ENCODE results near the gene PLXND1. TPM values are rescaled to one million over a fixed set of nuclear protein-coding genes. Genes with fewer than 3 reads are reported as not detected.
A peak's percentile ranks its signal among the peaks of the same experiment; 100 is the strongest.

The PLXND1 gene
- total RNA-seq, 2 donors from 2014 or later = 207 to 246 TPM

DNA sequence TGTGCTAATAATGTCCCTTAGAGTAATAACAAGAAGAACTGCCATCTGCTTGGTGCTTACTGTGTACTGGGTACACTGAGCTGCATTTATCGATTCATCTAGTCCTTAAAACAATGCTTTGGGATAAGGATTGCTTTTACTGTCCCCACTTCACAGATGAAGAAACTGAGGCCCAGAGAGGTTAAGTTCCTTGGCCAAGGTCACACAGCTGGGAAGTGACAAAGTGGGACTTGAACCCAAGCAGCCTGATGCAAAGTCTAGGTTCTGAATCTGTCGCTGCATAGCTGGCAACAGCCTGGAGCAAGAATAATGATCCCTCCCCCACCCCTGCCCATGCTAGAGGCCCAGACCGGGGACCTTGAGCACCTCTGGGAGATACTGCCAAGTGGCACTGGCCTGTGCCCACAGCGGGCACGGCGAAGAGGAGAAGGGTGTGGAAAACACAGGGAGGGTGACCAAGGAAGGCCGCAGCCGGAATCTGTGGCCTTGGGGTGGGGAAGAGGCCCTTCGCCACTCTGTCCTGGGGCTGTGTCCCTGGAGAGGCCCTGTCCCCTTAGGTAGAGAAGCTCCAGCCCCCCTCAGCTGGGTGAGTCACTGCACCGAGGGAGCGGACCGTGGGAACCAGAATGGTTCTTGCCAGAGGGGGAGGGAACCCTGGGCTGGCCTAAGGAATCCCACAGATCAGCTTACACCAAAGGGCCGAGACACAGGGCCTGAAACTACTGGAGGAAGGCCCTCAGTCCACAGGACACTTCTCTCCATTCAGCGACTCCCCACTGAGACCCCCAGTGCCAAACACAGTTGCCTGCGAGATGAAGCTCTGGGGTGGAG lies 3.5 kb downstream of the PLXND1 start:
- TF ChIP-seq, protein P1, sequence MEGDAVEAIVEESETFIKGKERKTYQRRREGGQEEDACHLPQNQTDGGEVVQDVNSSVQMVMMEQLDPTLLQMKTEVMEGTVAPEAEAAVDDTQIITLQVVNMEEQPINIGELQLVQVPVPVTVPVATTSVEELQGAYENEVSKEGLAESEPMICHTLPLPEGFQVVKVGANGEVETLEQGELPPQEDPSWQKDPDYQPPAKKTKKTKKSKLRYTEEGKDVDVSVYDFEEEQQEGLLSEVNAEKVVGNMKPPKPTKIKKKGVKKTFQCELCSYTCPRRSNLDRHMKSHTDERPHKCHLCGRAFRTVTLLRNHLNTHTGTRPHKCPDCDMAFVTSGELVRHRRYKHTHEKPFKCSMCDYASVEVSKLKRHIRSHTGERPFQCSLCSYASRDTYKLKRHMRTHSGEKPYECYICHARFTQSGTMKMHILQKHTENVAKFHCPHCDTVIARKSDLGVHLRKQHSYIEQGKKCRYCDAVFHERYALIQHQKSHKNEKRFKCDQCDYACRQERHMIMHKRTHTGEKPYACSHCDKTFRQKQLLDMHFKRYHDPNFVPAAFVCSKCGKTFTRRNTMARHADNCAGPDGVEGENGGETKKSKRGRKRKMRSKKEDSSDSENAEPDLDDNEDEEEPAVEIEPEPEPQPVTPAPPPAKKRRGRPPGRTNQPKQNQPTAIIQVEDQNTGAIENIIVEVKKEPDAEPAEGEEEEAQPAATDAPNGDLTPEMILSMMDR (IDR thresholded peaks at IDR 0.05) = no peak
- H3K27ac ChIP-seq = peak overlapping the region; percentile 70 to 76
- ATAC-seq (ENCODE audit: insufficient number of reproducible peaks, low FRiP score, low read depth) (peak; percentile 31), DNase-seq (ENCODE audit: low spot score) (peak; percentile 58)
- no peaks in the 10 kb centered on the region for H3K9me3 ChIP-seq
- peak overlapping the region; percentile 86 for H3K4me3 ChIP-seq
- H3K36me3 ChIP-seq = no peaks in the 10 kb centered on the region
- peaks cover 36 to 77% of the 10 kb centered on the region in 2 donors for H3K4me1 ChIP-seq (ENCODE audit: control insufficient read depth in 1 of 2, low read depth in 2 of 2)
- H3K27me3 ChIP-seq (replicated peaks; ENCODE audit: insufficient read depth) = no peaks in the 10 kb centered on the region

- Histone ChIP-seq H3K27me3 (replicated peaks; ENCODE audit: insufficient read depth) (no peaks in the 10 kb centered on the region), H3K4me3 (peak overlapping the region; percentile 86), H3K4me1 (ENCODE audit: control insufficient read depth in 1 of 2, low read depth in 2 of 2) (peaks cover 36 to 77% of the 10 kb centered on the region in 2 donors), H3K9me3 (no peaks in the 10 kb centered on the region), H3K27ac (peak overlapping the region; percentile 2 to 76), H3K36me3 (no peaks in the 10 kb centered on the region)
- TF ChIP-seq, protein P1 (IDR thresholded peaks at IDR 0.05) = no peak
- ATAC-seq (ENCODE audit: insufficient number of reproducible peaks, low FRiP score, low read depth) = no peak
- no peak for DNase-seq (ENCODE audit: low spot score)
Observed at GRCh38 chr3:129602309-129602708, 4.2 kb downstream of the PLXND1 start.

- Histone ChIP-seq H3K9me3 (no peaks in the 10 kb centered on the region), H3K4me1 (ENCODE audit: control insufficient read depth in 1 of 2, low read depth in 2 of 2) (peaks cover 41 to 81% of the 10 kb centered on the region in 2 donors), H3K4me3 (peak overlapping the region; percentile 86), H3K27ac (peak overlapping the region; percentile 2 to 76), H3K27me3 (replicated peaks; ENCODE audit: insufficient read depth) (no peaks in the 10 kb centered on the region), H3K36me3 (no peaks in the 10 kb centered on the region)
- ATAC-seq (ENCODE audit: insufficient number of reproducible peaks, low FRiP score, low read depth) (no peak), DNase-seq (ENCODE audit: low spot score) (no peak)
- TF ChIP-seq, protein P1 (IDR thresholded peaks at IDR 0.05) = no peak
Observed at GRCh38 chr3:129601713-129602112, 4.8 kb downstream of the PLXND1 start.

DNA sequence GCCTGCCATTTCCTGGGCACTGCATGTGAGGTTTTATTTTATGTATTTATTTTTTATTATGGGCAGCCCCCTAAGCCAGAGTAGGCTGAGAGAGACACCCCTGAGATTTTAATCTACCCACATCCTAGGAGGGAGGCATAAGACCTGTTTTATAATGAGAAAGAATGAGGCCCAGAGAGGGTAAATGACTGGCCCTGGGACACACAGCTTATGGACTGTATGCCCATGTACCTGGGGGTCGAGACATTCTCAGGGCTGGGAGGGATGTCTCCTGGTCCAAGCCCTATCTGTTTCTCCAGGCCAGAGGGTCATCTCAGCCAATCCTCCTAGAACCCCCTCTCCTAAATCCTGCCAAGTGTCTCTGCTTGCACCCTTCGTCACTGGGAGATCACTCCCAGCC lies 6.1 kb downstream of the PLXND1 start:
- no peaks in the 10 kb centered on the region for H3K36me3 ChIP-seq
- H3K4me3 ChIP-seq = no peak overlapping the region
- DNase-seq (ENCODE audit: low spot score) (no peak), ATAC-seq (ENCODE audit: insufficient number of reproducible peaks, low FRiP score, low read depth) (no peak)
- H3K4me1 ChIP-seq (ENCODE audit: control insufficient read depth in 1 of 2, low read depth in 2 of 2) = peaks cover 51 to 95% of the 10 kb centered on the region in 2 donors
- TF ChIP-seq, protein P1 (IDR thresholded peaks at IDR 0.05) = no peak
- H3K9me3 ChIP-seq = no peaks in the 10 kb centered on the region
- no peaks in the 10 kb centered on the region for H3K27me3 ChIP-seq (replicated peaks; ENCODE audit: insufficient read depth)
- peak overlapping the region; percentile 35 to 88 for H3K27ac ChIP-seq

DNA sequence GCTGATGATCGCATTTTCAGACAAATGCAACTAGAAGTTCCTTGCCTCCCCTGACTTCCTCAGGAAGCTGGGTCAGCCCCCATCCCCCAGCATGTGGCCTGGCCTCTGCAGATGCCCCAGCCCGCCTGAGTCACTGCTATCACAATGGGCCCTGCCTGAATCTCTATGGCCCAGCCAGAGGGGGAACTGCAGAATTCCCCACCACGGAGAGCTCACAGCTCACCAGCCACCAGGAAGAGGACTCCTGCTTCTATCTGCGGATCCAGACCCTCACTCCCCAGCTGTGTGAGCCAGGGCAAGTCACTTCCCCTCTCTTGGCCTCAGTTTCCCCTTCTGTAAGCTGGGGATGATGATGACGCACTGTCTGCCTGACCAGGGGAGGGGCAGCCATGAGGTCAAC lies 6.9 kb downstream of the PLXND1 start:
- ATAC-seq (ENCODE audit: insufficient number of reproducible peaks, low FRiP score, low read depth) = no peak
- TF ChIP-seq, protein P1 (IDR thresholded peaks at IDR 0.05) = no peak
- no peak for DNase-seq (ENCODE audit: low spot score)

More for the DNA sequence above, 6.9 kb downstream of the PLXND1 start:
- Histone ChIP-seq H3K4me1 (ENCODE audit: control insufficient read depth in 1 of 2, low read depth in 2 of 2) (peaks cover 59 to 98% of the 10 kb centered on the region in 2 donors), H3K36me3 (no peaks in the 10 kb centered on the region), H3K4me3 (no peak overlapping the region), H3K9me3 (no peaks in the 10 kb centered on the region), H3K27me3 (replicated peaks; ENCODE audit: insufficient read depth) (no peaks in the 10 kb centered on the region), H3K27ac (peak overlapping the region in 1 of 2 donors; percentile 88)

Data from thoracic aorta (tissue), 2 donors.